ENCODE data around the gene CA11.

- TF ChIP-seq CTCF (IDR thresholded peaks at IDR 0.05) (no peak), TCF7L2 (IDR thresholded peaks at IDR 0.05; ENCODE audit: low read depth, low read length) (no peak), POLR2AphosphoS5 (IDR thresholded peaks at IDR 0.05; ENCODE audit: low read depth, low read length) (no peak), SIN3A (IDR thresholded peaks at IDR 0.05; ENCODE audit: borderline replicate concordance, insufficient read depth, low read depth, low read length) (no peak)
- TF ChIP-seq, protein P1, sequence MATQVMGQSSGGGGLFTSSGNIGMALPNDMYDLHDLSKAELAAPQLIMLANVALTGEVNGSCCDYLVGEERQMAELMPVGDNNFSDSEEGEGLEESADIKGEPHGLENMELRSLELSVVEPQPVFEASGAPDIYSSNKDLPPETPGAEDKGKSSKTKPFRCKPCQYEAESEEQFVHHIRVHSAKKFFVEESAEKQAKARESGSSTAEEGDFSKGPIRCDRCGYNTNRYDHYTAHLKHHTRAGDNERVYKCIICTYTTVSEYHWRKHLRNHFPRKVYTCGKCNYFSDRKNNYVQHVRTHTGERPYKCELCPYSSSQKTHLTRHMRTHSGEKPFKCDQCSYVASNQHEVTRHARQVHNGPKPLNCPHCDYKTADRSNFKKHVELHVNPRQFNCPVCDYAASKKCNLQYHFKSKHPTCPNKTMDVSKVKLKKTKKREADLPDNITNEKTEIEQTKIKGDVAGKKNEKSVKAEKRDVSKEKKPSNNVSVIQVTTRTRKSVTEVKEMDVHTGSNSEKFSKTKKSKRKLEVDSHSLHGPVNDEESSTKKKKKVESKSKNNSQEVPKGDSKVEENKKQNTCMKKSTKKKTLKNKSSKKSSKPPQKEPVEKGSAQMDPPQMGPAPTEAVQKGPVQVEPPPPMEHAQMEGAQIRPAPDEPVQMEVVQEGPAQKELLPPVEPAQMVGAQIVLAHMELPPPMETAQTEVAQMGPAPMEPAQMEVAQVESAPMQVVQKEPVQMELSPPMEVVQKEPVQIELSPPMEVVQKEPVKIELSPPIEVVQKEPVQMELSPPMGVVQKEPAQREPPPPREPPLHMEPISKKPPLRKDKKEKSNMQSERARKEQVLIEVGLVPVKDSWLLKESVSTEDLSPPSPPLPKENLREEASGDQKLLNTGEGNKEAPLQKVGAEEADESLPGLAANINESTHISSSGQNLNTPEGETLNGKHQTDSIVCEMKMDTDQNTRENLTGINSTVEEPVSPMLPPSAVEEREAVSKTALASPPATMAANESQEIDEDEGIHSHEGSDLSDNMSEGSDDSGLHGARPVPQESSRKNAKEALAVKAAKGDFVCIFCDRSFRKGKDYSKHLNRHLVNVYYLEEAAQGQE (IDR thresholded peaks at IDR 0.05; ENCODE audit: insufficient read depth in 1 of 2, low read depth in 2 of 2, low read length in 1 of 2): no peak
Observed at GRCh38 chr19:48676487-48676886, 30.5 kb upstream of the CA11 start.
